Activated T-helper 1 cell treated with anti-CD3 and anti-CD28 coated beads, Interleukin-12 subunit alpha, Interleukin-12 subunit beta, Interleukin-2, Interleukin-4 antibody, amounts not matched to agents 30 ng/mL and 10 ng/mL and 1 ng/mL, durations not matched to agents 14 hours and 24 hours and 36 hours (primary cell): Measurements from ENCODE around the gene DIPK1B. TPM values are rescaled to one million over a fixed set of nuclear protein-coding genes. Genes with fewer than 3 reads are reported as not detected.
"Not testable (repeated sequence)": the region's sequence is repeated elsewhere in the genome, so short reads cannot be mapped to it uniquely, and the experiment has no call there.

Experiments used
- DNase-seq: peaks from one replicate; pipeline ENCODE4 v3.0.0; 2021; ENCODE audit warnings: low spot score
- H3K27ac Mint-ChIP-seq: one replicate; pipeline ENCODE4 v1.8.0; 2021; ENCODE audit warnings: mild to moderate bottlenecking, mixed read lengths
- H3K27me3 Mint-ChIP-seq: one replicate; pipeline ENCODE4 v1.8.0; 2022; ENCODE audit warnings: mild to moderate bottlenecking, moderate library complexity, mixed read lengths; ENCODE audit not compliant: insufficient read depth
- H3K36me3 Mint-ChIP-seq: one replicate; pipeline ENCODE4 v1.8.0; 2021; ENCODE audit warnings: low read depth, mixed read lengths
- H3K4me1 Mint-ChIP-seq: one replicate; pipeline ENCODE4 v1.8.0; 2021; ENCODE audit warnings: low read depth, mixed read lengths
- H3K4me3 Mint-ChIP-seq: one replicate; pipeline ENCODE4 v1.8.0; 2021; ENCODE audit warnings: mild to moderate bottlenecking, moderate library complexity, mixed read lengths
- H3K9me3 Mint-ChIP-seq: one replicate; pipeline ENCODE4 v1.8.0; 2021; ENCODE audit warnings: mixed read lengths
- intact Hi-C: fragments of 100-400 bp; cut with micrococcal nuclease; formaldehyde crosslinking; loops from one replicate; pipeline ENCODE4 v1.15.1; 2024
- total RNA-seq: library from RNA; stranded (reverse); gene quantifications from 2 replicates; pipeline ENCODE4 v1.2.3, GENCODE V29; 2022

Gene DIPK1B
- total RNA-seq, 1 donor from 2014 or later = 0.88 TPM

GRCh38 chr9:136756836-136757235 is 44.5 kb downstream of the DIPK1B start:
- H3K4me3 Mint-ChIP-seq = no peak overlapping the region
- no peaks in the 10 kb centered on the region for H3K4me1 Mint-ChIP-seq
- H3K27ac Mint-ChIP-seq = no peak overlapping the region
- peaks cover 13% of the 10 kb centered on the region for H3K9me3 Mint-ChIP-seq
- no peaks in the 10 kb centered on the region for H3K27me3 Mint-ChIP-seq
- no peak for DNase-seq
- H3K36me3 Mint-ChIP-seq = peaks cover 1% of the 10 kb centered on the region
- intact Hi-C loops = no loop called here

DNA sequence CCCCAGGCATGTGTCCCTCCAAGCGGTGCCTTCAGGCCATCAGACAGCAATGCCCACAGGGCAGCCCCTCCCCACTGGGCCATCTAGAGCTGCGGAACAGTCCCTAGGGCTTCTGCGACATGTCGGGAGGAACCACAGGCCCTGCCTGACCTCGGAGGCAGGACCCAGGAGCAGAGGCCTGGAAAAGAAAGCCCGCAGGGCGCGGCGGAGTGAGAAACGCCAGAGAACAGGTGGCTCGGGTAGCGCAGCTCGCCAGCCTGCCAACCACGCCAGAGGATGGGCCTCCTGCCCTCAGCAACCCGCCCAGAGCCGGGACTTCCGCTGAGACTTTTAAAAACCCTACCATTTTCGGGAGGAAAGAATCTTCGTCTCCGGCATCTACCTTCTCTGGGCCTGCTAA is 45.0 kb downstream of the DIPK1B start:
- intact Hi-C loops = no loop called here
- no peak overlapping the region for H3K27ac Mint-ChIP-seq
- peaks cover 8% of the 10 kb centered on the region for H3K9me3 Mint-ChIP-seq
- H3K4me3 Mint-ChIP-seq = no peak overlapping the region
- no peaks in the 10 kb centered on the region for H3K4me1 Mint-ChIP-seq
- no peaks in the 10 kb centered on the region for H3K27me3 Mint-ChIP-seq
- no peak for DNase-seq
- H3K36me3 Mint-ChIP-seq = peaks cover 1% of the 10 kb centered on the region

- H3K27me3 Mint-ChIP-seq = no peaks in the 10 kb centered on the region
- no peak for DNase-seq
- no peak overlapping the region for H3K27ac Mint-ChIP-seq
- H3K4me3 Mint-ChIP-seq = no peak overlapping the region
- H3K4me1 Mint-ChIP-seq = no peaks in the 10 kb centered on the region
- peaks cover 4% of the 10 kb centered on the region for H3K9me3 Mint-ChIP-seq
- intact Hi-C loops = no loop called here
- H3K36me3 Mint-ChIP-seq = no peaks in the 10 kb centered on the region
Observed at GRCh38 chr9:136757751-136758140, 45.4 kb downstream of the DIPK1B start.

DNA sequence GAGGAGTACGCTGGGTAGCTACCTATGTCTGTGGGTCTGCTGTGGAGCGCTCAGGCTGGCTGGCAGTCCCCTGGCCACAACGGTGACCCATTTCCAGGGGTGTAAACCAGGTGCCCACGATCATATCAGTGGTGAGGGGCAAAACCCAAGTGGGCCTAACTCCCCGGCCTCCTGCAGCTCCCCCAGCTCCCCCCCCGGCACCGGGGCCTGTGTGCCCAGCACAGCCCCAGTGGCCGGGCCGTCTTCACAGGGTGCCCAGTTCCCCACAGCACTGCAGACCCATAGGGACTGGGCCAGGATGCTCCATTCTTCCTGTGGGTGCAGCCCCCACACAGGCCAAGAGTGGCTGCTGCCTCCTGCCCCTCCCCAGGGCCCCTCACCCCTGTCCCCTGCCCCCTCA is 46.6 kb downstream of the DIPK1B start:
- no peaks in the 10 kb centered on the region for H3K9me3 Mint-ChIP-seq
- H3K4me3 Mint-ChIP-seq = no peak overlapping the region
- H3K36me3 Mint-ChIP-seq = no peaks in the 10 kb centered on the region
- no peak overlapping the region for H3K27ac Mint-ChIP-seq
- no peaks in the 10 kb centered on the region for H3K4me1 Mint-ChIP-seq
- intact Hi-C loops = no loop called here
- H3K27me3 Mint-ChIP-seq = no peaks in the 10 kb centered on the region
- no peak for DNase-seq

DNA sequence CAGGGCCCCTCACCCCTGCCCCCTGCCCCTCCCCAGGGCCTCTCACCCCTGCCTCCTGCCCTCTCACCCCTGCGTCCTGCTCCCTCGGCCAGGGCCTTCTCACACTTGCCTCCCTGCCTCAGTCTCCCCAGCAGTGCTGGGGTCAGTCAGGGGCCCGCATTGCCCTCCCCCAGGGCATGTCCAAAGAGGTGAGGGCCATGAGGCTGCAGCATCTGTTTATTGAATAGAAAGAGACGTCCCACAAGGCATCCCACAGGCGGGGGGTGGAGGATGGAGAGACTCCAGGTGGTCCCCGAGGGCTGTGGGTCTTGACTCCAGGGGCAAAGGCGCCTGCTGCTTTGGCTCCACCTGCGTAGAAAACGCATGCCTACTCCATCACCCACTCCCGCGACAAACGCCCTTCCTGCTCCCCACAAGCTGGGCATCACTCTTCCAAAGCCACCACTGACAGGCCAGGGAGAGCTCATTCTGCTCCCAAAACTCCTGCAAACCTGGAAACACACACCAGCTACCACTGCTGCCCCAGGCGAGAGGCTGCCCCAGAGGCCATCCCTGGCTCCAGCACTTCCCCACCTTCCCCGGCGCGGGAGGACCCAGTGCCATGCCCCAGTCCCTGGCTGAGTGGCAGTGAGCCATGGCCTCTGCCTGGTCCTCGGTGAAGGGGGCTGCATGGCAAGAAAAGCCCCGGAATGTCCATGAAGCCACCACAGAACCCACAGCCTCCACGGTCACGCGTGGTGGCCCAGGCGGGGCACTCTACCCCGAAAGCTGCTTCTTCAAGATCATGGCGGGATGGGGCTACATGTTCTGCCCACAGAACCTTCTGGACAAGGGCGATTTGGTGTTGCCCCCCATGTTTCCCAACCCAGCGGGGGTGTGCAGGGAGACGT is 47.3 kb downstream of the DIPK1B start:
- Mint-ChIP-seq H3K4me1 (no peaks in the 10 kb centered on the region), H3K9me3 (no peaks in the 10 kb centered on the region), H3K27me3 (no peaks in the 10 kb centered on the region), H3K27ac (no peak overlapping the region), H3K36me3 (no peaks in the 10 kb centered on the region), H3K4me3 (no peak overlapping the region)
- no peak for DNase-seq
- intact Hi-C loops = no loop called here

GRCh38 chr9:136760424-136760823 is 48.1 kb downstream of the DIPK1B start:
- no peaks in the 10 kb centered on the region for H3K4me1 Mint-ChIP-seq
- no peaks in the 10 kb centered on the region for H3K9me3 Mint-ChIP-seq
- no peaks in the 10 kb centered on the region for H3K36me3 Mint-ChIP-seq
- DNase-seq = no peak
- intact Hi-C loops = no loop called here
- H3K4me3 Mint-ChIP-seq = no peak overlapping the region
- H3K27me3 Mint-ChIP-seq = no peaks in the 10 kb centered on the region
- no peak overlapping the region for H3K27ac Mint-ChIP-seq

DNA sequence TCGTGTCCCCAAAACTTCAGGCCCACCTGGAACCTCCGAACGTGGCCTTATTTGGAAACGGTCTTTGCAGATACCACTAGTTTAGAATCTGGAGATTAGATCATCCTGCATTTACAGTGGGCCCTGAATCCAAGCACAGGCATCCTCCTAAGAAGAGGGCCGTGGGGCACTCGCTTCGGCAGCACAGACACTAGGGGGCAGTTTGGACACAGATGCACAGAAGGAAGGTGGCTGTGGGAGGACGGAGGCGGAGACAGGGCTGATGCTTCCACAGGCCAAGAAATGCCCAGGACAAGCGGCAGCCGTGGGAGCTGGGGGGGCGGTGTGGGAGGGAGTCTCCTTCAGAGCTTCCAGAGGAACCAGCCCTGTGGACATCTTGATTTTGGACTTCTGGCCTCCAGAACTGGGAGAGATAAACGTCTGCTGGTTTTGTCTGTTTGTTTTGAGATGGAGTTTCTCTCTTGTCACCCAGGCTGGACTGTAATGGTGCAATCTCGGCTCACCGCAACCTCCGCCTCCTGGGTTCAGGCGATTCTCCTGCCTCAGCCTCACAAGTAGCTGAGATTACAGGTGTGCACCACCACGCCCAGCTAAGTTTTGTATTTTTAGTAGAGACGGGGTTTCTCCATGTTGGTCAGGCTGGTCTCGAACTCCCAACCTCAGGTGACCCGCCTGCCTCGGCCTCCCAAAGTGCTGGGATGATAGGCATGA is 48.6 kb downstream of the DIPK1B start:
- not testable (repeated sequence) for DNase-seq

GRCh38 chr9:136761545-136761981 is 49.2 kb downstream of the DIPK1B start:
- H3K36me3 Mint-ChIP-seq = no peaks in the 10 kb centered on the region
- no peak overlapping the region for H3K27ac Mint-ChIP-seq
- H3K9me3 Mint-ChIP-seq = no peaks in the 10 kb centered on the region
- no peak for DNase-seq
- H3K4me1 Mint-ChIP-seq = no peaks in the 10 kb centered on the region
- no peak overlapping the region for H3K4me3 Mint-ChIP-seq
- no peaks in the 10 kb centered on the region for H3K27me3 Mint-ChIP-seq
- intact Hi-C loops = no loop called here

More for the DNA sequence above, 48.6 kb downstream of the DIPK1B start:
- H3K9me3 Mint-ChIP-seq, intact Hi-C loops, H3K4me1 Mint-ChIP-seq, H3K4me3 Mint-ChIP-seq, H3K27me3 Mint-ChIP-seq, H3K27ac Mint-ChIP-seq, H3K36me3 Mint-ChIP-seq: not testable (repeated sequence)

DNA sequence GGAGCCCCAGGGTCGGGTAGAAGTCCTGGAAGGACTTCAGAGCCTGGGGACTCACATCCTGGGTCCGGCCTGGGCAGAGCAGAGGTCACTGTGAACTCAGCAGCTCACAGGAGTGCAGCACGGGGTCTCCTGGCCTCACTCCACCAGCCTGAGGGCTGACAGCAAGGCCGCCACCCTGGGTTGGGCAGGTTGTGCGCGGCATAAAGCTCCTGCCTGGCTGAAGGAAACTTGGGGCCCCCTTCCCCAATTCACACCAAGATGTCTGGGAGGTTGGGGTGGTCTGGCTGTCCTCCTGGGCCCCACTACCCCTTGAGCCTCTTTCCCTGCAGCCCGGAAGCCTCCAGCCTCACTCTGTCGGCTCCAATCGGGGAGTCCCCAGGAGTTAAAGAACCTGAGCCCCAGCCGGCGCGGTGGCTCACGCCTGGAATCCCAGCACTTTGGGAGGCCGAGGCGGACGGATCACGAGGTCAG is 49.9 kb downstream of the DIPK1B start:
- no peak overlapping the region for H3K4me3 Mint-ChIP-seq

GRCh38 chr9:136762915-136763648 is 50.7 kb downstream of the DIPK1B start:
- intact Hi-C loops = no loop called here
- Mint-ChIP-seq H3K27me3 (peaks cover 6% of the 10 kb centered on the region), H3K4me3 (no peak overlapping the region), H3K27ac (no peak overlapping the region), H3K4me1 (no peaks in the 10 kb centered on the region), H3K9me3 (no peaks in the 10 kb centered on the region), H3K36me3 (no peaks in the 10 kb centered on the region)
- DNase-seq = no peak

More for the DNA sequence above, 49.9 kb downstream of the DIPK1B start:
- no peaks in the 10 kb centered on the region for H3K9me3 Mint-ChIP-seq
- H3K27me3 Mint-ChIP-seq = peaks cover 2% of the 10 kb centered on the region
- H3K4me1 Mint-ChIP-seq = no peaks in the 10 kb centered on the region
- intact Hi-C loops = no loop called here
- DNase-seq = no peak
- H3K27ac Mint-ChIP-seq = no peak overlapping the region
- no peaks in the 10 kb centered on the region for H3K36me3 Mint-ChIP-seq

- H3K9me3 Mint-ChIP-seq = no peaks in the 10 kb centered on the region
- no peak overlapping the region for H3K4me3 Mint-ChIP-seq
- H3K4me1 Mint-ChIP-seq = no peaks in the 10 kb centered on the region
- DNase-seq = no peak
- H3K27me3 Mint-ChIP-seq = peaks cover 6% of the 10 kb centered on the region
- H3K36me3 Mint-ChIP-seq = no peaks in the 10 kb centered on the region
- intact Hi-C loops = no loop called here
- no peak overlapping the region for H3K27ac Mint-ChIP-seq
Observed at GRCh38 chr9:136763649-136764035, 51.3 kb downstream of the DIPK1B start.

DNA sequence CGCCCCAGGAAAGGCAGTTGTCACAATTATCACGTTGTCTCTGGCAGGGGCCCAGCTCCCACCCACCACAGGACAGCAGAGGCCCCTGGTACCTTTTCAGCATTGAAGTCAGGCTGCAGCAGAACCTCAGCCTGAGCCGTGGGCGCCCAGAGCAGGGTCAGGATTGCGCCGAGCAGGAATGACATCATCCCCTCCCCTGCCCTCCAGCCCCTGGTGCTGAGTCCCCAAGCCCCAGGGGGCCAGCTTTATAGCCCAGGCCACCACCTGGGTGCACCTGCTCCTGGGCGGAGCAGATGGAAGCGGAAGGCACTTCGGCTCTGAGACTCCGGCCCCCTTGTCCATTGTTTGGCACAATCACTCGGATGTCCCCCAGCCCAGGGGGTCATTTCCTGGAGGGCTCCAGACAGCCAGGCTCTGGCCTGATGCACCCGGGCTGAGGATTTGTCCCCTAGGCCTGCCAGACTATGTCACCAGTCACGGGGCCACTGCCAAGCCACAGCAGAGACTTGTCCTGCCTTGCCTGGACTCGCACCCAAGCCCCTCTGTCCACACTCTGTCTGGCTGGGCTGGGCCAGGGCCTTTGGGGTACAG is 52.0 kb downstream of the DIPK1B start, which contains the start of gene LCN15:
TSS of gene LCN15 (minus strand) at position 218 of the 591 bp plus-strand sequence. CDS start at position 188, 30 bp downstream.
- intact Hi-C loops = no loop called here
- DNase-seq = no peak
- H3K4me3 Mint-ChIP-seq = no peak within 1 kb of the TSS
- H3K27me3 Mint-ChIP-seq = peaks cover 6% of the 10 kb centered on the region
- no peaks in the 10 kb centered on the region for H3K4me1 Mint-ChIP-seq
- no peaks in the 10 kb centered on the region for H3K9me3 Mint-ChIP-seq
- no peaks in the 10 kb centered on the region for H3K36me3 Mint-ChIP-seq
- H3K27ac Mint-ChIP-seq = no peak within 1 kb of the TSS
